UCSD-AML1 (cell line): ENCODE results near the gene CYP4F3.
"Not testable (repeated sequence)": the region's sequence is repeated elsewhere in the genome, so short reads cannot be mapped to it uniquely, and the experiment has no call there.

Source experiments
- DNase-seq: peaks from one replicate; lab custom pipeline; 2025; ENCODE audit not compliant: unreplicated experiment; lab: John Stamatoyannopoulos, UW

CYP4F3 gene

DNA sequence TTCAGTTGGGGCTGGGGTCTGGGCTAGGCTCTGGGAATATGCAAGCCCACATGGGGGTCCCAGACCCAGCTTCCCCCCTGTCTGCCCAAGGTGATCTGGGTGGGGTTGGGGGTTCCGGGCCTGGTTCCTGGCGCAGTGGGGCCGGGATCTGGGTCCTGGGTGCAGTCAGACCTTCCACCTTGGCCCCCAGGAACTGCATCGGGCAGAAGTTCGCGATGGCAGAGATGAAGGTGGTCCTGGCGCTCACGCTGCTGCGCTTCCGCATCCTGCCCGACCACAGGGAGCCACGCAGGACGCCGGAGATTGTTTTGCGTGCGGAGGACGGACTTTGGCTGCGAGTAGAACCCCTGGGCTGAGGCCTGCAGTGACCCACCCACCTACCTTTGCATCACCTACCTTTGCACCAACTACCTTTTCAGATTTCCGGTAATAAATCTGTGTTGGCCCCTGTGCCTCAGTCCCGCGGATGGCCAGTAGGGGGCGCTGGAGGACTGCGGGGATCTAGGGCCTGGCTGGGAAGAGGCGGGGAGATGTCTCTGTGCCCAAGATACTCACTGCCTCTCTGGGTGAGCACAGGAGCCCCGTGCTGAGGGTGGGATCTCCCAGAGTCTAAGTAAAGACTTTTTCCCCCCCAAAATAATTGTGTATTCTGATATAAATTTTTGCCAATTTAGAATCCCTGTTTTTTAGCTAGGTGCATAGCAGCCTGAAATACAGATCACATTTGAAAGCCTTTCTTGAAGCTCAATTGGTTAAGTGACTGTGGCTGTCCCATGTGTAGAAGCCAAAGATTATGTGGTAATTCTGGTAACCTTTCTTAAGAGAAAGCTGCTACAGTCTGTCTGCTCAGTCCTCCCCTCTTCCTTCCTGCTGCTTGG lies 11.5 kb upstream of the CYP4F3 start:
- DNase-seq: peak; percentile 73

DNA sequence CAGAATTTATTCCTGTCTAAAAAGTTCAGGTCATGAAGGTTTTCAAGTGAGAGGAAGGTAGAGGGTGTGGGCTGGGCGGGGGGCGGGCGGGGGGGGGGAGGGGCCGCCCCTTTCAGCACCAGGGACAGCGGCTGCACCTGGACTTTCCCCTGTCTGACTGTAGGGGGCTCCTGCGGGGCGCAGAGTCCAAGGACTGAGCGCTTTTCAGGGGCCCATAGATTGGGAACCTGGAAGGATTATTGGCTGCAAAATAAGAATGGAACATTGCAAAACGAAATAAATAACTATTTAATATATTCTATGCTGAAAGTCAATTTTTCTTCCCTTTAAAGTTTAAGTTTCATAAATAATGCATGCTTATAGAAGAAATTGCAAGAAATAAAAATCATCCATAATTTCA lies 8.9 kb upstream of the CYP4F3 start:
- DNase-seq: peak; percentile 29

DNA sequence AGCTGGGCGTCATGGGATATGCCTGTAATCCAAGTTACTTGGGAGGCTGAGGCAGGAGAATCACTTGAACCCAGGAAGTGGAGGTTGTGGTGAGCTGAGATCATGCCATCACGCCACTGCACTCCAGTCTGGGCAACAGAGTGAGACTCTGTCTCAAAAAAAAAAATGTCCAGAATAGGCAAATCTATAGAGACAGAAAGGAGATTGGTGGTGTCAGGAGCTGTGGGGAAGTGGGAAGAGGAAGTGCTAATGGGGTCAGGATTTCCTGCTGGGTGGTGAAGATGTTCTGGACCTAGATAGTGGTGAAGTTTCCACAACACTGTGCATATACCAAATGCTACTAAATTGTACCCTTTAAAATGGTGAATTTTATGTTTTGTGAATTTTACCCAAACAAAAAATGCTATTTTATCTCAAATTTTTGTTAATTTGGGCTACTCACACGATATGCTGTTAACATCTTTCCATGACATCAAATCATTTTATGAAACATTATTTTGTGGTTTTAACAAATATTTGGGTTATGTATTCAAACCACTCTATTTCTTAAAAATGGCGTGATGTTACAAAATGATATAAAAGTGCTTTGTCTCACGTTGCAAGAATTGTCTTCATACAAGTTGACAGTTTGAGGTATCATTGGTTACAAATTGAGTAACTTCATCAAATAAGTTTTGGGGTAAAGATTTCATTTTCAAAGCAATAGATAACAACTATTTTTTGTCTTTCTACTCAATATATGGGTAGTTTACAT lies 7.4 kb upstream of the CYP4F3 start:
- DNase-seq: no peak

DNA sequence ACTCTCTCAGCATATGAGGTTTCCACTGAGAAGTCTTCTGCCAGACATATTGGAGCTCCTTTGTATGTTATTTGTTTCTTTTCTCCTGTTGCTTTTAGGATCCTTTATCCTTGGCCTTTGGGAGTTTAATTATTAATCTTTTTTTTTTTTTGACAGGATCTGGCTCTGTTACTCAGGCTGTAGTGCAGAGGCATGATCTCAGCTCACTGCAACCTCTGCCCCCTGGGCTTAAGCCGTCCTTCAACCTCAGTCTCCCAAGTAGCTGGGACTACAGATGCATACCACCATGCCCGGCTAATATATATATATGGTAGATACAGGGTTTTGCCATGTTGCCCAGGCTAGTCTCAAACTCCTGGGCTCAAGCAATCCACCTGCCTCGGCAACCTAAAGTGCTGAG lies 6.6 kb upstream of the CYP4F3 start:
- DNase-seq: no peak

DNA sequence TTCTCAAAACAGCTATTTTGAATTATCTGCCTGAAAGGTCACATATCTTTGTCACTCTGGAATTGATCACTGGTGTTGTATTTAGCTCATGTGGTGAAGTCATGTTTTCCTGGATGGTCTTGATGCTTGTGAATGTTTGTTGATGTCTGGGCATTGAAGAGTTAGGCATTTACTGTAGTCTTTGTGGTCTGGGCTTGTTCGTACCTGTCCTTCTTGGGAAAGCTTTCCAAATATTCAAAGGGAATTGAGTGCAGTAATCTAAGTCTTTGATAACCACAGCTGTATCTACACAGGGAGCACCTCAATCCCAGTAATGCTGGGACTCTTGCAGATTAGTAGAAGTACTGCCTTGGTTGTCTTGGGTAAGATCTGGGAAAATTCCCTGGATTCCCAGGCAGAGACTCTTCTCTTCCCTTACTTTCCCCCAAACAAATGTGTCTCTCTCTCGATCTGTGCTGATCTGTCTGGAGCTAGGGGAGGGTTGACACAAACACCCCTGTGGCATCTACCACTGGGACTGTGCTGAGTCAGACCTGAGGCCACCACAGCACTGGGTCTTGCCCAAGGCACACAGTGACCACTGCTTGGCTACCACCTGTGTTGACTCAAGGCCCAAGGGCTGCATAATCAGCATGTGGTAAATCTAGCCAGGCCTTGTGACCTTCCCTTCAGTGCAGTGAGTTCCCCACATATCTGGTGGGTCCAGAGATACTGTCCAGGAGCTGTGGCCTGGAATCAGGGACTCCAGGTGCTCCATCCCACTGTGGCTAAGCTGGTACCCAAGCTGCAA lies 5.5 kb upstream of the CYP4F3 start:
- no peak for DNase-seq

DNA sequence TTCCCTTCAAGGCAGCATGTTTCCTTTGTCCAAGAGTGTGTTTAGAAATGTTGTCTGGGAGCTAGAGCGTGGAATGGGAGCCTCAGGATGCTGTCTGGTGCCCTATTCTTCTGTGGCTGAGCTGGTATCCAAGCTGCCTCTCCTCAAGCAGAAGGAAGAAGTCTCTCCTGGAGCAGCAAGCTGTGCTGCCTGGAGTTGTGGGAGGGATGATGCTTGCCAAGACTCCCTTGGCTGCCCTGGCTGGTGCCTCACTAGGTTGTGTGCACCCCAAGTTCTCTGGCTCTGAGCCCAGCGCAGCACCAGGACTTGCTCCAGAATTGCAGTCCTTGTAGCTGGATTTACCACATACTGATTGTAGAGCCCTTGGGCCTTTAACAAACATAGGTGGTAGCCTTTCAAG lies 4.7 kb upstream of the CYP4F3 start:
- DNase-seq: no peak

DNA sequence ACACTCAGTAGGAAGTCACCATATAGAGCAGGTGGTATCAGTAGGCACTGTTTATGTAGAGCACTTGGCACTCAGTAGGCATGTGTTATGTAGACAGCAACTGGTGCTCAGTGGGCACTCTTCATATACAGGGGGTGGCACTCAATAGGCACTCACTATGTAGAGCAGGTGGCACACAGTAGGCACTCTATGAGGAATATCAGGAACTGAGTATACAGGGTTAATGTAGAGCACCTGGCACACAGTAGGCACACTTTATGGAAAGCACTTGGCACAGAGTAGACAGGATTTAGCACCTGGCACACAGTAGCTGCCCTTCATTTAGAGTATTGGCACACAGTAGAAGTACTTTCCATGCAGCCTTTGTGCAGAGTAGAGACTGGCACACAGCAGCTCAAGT lies 1.1 kb upstream of the CYP4F3 start:
- no peak for DNase-seq

DNA sequence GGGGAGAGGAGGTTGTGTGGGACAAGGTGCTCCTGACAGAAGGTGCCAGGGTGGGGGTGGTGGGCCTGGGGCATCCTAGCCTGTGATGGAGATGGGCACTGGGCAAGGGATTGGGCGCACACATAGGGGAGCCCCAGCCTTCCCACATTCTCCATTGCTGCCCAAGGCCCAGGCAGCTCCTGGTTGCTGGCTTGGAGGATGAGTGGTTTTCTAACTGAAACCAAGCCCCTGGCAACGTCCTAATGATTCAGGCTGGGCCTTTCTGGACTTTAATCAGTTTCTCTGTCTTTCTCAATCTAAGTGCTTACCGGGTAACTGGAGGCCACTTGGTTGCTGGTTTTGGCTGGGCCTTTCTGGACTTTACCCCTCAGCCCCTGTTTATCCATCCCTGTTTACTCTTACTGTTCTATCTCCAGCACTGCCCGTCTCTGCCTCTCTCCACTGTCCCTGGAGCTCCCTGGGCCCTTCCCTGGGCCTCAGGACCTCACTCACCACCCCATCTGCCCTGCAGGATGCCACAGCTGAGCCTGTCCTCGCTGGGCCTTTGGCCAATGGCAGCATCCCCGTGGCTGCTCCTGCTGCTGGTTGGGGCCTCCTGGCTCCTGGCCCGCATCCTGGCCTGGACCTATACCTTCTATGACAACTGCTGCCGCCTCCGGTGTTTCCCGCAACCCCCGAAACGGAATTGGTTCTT lies 354 bp downstream of the CYP4F3 start:
- DNase-seq: no peak

DNA sequence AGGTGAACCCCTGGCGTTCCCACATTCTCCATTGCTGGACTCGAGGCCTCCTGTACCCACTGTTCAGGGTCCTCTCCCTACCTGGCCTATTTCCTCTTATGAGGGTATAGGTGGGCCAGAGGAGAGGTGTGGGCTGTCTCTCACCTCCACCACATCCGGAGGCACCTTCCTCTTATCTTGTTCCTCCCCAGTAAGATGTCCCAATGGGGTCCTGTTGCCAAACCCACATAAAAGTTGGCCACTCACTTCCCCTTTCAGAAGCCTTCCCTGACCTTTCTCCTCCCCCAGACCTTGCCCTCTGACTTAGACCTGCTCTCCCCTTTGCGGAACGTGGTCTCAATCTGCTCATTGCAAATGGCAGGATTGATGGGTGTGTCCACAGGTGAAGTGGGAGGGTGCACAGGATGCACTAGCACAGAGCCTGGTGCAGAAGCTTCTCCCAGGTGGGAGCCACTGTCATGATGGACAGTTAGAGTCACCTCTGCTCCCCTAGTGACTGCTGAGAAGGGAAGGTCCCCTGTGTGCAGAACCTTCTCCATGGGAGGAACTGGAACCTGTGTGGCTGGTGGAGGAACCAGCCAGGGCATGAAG lies 1.3 kb downstream of the CYP4F3 start:
- DNase-seq: no peak

DNA sequence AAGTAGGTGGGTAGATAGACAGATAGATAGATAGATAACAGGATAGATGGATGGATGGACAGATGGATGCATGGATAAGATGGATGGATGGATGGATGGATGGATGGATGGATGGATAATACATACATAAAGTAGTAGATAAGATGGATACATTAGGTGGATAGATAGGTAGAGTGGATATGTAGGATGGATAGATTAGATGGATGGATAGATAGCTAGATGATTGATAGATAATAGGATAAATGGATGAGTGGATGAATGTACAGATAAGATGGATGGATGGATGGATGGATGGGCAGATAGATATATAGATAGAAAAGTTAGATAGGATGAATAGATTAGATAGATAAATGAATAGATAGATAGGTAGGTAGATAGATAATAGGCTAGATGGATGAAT lies 2.1 kb downstream of the CYP4F3 start:
- no peak for DNase-seq

DNA sequence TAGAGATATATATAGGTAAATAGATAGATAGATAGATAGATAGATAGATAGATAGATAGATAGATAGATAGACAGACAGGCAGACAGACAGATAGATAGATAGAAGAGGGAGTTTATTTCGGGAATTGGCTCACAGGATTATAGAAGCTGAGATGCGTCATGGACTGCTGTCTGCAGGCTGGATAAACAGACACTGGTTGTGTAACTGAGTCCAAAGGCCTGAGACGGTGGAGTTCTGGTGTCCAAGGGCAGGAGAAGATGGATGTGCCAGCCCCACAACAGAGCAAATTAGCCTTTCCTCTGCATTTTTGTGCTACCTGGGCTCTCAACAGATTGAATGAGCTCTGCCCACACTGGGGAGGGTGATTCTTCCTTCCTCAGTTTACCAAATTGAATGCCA lies 2.7 kb downstream of the CYP4F3 start:
- no peak for DNase-seq

DNA sequence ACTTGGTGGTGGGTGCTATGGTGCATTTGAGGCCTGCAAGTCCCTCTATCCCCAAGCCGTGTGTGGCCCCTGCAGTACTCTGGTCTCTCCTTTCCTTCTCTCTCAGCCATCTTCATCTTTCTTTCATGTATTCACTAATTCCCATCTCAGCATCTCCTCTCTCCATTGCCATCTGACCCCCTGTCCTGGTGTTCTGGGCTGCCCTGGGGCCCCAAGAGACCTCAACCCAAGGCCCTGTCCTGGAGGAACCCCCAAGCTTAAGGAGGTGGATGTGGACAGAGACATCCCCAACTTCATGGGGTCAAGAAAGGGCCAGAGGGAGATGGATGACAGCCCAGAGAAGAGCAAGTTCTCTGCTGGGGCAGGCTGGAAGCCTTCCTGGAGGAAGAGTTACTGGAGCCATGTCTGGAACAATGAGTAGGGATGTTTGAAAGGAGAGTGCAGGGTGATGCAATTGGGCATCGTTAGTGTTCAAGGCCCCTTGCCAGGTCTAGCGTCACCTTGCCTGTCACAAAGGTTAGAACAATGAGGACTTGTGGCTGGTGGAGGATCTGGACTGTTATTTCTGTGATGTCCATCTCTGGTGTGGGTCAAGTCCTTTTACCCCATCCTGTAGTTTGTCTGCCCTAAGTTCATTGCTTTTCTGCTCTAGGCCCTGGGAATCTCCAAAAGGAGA lies 3.5 kb downstream of the CYP4F3 start:
- no peak for DNase-seq

DNA sequence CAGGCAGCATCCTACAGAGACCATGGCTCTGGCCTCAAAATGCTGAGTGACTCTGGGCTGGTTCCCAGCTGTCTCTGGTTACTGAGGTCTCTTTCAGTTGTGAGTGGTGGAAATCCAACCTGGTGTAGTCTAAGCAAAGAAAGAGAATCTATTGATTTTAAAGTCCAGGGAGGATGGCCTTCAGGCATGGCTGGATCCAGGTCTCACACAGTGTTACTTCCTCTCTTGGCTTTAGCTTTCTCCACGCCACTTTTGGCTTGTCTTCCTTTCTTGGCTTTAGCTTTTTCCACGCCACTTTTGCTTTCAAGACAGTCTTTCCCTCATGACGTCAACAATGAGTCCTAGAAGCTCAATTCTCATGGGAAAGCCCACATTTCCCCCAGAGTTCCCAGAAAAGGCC lies 4.1 kb downstream of the CYP4F3 start:
- DNase-seq: no peak

DNA sequence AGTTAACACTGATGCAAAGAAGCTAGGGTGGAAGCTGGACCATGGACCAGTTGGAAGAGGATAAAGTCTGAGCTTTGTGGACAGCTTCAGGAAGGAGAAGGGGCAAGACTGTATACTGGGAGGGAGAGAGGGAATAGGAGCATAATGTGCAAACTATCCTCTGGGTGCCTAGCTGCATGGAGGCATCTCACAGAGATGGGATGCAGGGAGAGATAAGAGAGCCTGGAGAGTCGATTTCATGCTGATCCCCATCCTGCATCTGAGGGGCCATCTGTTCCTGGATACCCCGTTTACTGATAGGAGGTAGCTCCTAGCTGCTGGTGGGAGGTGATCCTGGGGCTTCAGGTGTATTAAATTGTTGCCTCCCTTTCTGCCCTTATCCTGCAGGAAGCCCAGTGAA lies 8.8 kb downstream of the CYP4F3 start:
- DNase-seq: no peak

DNA sequence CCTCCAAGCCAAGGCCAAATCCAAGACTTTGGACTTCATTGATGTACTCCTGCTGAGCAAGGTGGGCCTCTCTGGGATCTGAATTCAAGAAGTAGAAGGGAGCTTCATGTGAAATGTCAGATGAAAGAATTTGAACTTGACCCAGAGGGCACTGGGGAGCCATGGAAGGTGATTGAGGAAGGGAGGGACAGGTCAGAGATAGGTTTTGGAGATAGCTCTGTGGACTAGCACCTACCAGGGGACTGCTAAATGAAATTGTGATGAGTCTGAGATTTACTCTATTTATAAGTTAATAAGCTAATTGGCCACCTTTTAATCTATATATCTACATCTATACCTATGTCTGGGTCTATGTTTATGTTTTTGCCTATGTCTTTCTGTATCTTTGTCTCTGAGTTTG lies 9.4 kb downstream of the CYP4F3 start:
- DNase-seq: not testable (repeated sequence)

DNA sequence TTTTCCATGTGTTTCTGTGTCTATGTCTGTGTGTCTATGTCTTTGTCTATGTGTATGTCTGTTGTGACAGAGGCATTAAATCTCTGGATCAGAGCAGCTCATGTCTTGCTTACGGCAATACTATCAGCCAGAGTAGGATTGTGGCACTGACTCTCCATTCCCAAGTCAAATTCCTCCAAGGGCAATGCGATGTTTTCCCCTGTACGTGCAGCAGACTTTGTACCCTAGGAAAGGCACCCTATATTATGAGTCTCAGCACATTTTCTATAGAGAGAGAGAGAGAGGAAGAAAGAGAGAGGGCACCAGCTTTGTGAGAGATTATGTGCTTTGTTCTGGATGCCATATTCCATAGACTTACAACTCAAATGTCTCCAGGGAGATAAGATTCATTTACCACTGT lies 11.1 kb downstream of the CYP4F3 start:
- no peak for DNase-seq

DNA sequence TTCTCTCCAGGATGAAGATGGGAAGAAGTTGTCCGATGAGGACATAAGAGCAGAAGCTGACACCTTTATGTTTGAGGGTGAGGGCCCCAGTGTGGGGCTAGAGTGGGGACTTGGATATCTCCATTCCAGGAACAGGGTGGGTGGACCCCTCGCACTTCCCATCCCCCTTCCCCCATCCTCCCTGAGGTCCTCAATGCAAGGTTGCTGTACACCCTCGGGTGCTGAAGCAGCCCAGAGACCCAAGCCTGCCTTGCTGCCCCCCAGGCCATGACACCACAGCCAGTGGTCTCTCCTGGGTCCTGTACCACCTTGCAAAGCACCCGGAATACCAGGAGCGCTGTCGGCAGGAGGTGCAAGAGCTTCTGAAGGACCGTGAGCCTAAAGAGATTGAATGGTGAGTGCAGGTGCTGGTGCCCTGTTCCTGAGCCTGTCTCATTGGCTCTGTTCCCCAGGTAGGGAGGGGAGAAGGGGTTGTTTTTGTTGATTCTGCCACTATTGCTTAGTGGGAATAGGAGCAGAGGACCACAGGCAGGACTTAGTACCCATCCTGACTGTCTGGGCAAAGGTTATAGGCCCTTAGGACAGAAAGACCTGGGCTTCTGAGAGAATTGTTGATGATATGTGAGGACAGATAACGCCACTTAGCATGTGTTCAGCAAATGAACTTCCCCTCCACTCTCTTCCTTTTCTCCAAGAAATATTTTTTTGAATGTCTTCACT lies 12.0 kb downstream of the CYP4F3 start:
- DNase-seq: no peak

DNA sequence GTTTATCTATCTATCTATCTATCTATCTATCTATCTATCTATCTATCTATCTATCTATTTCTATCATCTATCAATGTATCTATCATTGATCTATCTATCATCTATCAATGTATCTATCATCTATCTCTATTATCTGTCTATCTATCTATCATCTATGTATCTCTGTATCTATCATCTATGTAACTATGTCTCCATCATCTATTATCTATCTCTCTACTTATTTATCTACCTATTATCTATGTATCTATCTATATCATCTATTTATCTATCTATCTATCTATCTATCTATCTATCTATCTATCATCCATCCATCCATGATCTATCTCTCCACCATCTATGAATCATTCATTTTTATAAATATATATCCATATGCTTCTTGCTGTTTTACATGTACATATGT lies 15.8 kb downstream of the CYP4F3 start:
- DNase-seq: no peak

DNA sequence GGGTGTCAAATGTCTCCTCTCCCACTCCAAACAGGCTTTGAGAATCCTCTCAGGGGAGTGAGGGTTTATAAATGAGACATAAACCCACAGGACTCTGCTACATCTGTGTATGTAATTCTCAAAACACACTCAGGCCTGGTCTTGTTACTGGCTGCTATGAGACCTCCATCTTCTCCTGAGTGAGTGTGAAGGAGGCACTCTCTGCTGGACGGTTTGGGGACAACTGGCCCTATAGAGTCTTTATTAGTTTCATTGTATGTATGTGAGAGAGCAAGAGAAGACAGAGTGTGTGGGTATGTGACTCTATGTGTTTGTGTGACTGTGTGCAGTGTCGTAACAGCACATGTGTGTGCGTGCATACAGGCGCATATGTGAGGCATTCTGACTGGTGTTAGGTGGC lies 22.6 kb downstream of the CYP4F3 start:
- no peak for DNase-seq

DNA sequence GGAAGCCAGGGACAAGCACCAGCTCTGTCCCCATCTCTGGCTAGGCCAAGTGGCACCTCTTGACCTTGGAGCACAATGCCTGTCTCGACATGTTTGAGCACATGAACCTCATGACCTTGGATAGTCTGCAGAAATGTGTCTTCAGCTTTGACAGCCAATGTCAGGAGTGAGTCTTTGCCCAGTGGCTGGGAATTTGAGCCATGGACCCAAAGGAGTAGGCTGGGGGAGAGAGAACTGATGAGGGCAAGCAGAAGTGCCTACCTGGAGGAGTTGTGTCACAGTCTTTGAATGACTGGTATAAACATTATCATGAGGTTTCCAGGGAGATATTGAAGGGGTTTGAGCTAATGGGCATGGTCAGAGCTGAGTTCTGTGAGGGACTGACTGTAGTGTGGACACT lies 25.5 kb downstream of the CYP4F3 start:
- DNase-seq: no peak
